ENCODE results near the gene NTF3.

The NTF3 gene

DNA sequence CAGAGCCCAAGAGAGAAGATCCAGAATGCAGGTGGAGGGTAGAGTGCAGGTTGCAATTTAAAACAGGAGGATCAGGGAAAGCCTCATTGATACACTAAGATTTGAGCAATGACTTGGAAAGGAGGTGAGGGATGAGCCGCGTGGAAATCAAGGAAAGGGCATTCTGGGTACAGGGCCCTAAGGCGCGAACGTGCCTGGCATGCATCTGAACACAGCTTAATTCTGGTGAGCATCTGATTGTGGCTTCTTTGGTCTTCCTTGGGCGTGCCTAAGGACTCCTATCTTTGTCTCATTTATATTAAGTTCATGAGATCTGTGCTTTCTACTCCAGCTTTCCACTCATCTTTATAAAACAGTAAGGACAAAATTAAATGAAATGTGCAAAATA, 79.3 kb downstream of the NTF3 start:
- no peak for DNase-seq (ENCODE audit: low spot score)

DNA sequence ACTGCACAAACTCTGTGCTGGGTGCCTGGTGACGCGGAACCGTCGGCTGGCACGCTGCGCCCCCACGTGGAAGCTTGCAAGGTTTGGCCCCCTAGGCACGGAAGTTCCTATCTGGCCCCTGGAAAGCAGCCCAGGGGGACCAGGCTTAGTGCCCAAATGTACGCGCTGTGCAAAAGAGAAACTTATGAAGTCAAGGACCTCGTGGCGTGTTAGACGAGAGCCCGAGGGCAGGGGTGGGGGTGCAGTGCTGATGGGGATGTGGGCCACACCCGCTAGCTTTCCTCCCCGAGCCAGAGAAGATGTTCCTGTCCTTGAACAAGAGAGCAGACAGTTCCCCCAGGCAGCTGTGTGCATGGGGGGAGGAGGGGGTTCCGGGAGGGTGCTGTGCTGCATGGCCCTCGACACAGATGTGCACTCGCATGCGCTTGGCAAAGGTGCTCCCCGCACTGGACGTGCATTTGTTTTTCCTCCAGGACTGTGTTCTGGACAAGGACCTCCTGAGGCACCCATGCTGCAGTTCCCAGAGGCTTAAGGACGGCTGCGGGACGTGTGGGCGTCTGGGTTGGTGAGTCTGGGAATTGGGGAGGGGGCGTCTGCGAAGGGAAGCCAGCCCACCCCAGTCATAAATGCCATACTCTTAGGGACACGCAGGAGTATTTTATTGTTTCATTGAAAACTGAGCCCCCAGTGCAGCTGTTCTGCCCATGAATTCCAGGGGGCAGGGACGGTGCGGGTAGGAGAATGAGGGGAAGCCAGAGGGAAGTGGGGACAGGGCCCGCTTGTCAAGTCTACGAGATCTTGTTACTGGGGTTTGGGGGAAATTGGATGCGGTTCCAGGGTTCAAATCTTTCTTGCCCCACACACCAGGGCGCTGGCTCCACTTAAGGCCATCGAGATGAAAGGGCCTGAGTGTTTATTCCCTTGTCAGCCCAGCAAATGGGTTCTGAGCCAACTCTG, 80.0 kb downstream of the NTF3 start:
- DNase-seq (ENCODE audit: low spot score) = peak; percentile 73

DNA sequence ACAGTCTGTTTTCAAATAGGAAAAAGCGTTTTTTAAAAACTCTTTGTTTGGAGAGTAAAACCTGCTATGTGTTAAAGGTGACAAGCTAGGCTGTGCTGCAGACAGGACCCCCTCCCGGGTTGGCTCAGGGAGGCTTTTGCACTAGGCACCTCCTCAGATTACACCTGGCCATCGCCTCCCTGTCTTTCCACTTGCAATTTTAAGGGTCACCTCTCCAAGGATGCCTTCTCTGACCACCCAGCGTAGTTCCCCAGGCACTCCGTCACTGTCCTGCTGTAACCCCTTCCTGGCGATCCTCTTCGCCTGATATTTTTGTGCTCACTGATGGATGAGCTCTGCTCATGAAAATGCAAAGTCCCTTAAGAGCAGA, 80.7 kb downstream of the NTF3 start:
- peak; percentile 44 for DNase-seq (ENCODE audit: low spot score)

DNA sequence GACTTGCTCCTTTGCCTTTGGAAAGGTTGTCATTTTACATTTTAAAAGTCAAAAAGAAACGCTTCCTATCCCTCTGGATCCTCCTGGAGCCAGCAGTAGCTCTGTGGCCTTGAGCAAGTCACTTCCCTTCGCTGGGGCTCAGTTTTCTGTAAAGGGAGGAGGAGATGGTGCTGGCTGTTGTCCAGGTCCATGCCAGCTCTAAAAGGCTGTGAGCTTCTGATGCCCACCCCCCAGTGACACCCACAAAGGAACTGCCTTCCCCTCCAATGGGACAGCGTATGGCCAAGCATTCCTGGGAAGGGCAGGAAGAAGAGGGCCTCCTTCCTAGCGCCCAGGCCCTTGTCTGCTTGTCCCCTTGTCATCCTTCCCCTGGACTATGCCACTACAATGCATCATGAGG, 81.5 kb downstream of the NTF3 start:
- peak; percentile 31 for DNase-seq (ENCODE audit: low spot score)

DNA sequence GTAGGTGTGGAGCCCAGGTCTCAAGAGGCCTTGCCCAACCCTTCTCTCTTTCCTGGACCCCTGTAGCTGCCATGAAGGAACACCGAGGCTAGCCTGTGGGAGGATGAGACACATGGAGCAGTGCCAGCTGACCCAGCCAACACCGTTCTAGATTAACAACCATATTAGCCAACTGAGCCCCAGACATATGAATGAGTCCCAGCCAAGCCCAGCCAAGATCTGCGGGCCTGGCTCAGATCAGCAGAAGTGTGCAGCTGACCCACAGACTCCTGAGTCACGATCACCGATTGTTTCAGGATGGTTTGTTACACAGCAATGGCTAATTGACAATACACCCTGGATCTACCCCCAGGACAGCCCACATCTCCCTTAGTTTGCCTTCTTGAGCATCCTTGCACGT, 82.1 kb downstream of the NTF3 start:
- peak; percentile 40 for DNase-seq (ENCODE audit: low spot score)

DNA sequence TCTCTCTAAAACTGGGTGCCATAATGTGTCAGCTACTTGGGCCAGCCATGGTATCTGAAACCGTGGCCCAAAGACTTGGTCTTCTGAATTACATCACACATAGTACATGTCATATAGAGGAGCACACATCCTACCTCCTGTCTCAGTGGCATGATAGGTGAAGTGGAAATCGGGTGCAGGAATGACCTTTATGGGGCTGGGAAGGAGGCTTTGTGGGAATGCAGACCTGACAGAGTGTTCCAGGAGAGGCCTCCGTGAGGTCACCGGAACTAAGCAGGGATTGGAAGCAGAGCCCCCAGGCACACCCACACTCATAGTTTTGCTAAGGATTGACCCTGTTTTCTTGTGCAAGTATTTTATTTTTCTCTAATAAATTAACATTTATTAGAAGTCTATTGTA, 82.6 kb downstream of the NTF3 start:
- DNase-seq (ENCODE audit: low spot score) = peak; percentile 20

DNA sequence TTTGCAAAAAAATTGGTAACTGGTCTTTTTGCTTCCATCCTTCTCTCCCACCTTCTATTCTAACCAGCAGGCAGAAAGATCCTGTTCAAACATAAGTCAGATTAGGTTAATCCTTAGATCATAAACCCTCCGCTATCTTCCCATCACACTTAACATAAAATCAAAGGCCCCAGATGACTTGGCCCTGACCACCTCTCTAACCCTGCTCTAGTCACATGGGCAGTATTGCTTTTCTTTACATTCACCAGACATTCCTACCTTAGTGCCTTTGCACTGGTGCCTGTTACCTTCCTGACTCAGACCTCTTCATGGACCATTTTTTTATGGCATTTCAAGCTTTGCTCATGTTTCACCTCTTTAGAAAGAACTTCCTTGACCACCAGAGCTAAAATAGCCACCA, 83.5 kb downstream of the NTF3 start:
- DNase-seq (ENCODE audit: low spot score) = peak; percentile 20

DNA sequence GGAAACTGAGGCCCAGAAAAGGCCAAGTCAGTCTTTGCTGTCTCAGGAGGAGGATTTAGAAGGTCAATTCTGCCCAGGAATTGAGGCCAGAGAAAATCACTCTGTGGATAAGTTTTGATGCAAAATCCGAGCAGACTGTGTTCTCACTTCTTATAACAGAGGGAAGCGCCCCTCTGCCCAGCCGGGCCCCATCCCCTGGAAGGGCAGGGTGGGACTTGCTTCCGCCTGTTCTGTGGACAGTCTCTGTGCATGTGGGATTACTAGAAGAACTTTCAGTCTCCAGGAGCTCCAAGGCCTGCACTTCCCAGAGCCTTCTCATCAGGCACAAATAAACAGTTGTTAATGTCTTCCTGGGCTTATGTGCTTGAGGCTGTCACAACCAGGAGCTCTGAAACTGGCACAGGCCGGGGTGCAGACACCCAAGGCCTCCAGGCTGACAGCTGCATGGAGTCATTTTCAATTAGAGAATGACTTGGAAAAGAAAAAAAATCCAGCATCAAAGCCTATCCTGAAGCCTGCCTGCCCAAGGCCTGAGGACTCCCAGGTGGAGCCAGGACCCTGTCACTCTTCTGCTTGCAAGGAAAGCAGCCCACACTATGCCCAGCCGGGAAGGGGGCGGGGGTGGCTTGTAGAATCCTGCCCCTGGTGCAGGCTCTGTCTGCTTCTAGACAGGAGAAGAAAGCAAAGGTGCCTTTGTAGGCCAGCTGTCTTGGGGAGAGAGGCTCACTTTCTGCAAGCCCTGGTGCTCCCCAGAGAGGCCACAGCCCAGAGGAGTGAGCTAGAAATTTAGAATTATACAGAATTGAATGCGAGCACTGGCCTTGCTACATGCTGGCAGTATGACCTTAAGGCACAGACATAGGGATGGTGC, 84.7 kb downstream of the NTF3 start:
- DNase-seq (ENCODE audit: low spot score) = no peak

DNA sequence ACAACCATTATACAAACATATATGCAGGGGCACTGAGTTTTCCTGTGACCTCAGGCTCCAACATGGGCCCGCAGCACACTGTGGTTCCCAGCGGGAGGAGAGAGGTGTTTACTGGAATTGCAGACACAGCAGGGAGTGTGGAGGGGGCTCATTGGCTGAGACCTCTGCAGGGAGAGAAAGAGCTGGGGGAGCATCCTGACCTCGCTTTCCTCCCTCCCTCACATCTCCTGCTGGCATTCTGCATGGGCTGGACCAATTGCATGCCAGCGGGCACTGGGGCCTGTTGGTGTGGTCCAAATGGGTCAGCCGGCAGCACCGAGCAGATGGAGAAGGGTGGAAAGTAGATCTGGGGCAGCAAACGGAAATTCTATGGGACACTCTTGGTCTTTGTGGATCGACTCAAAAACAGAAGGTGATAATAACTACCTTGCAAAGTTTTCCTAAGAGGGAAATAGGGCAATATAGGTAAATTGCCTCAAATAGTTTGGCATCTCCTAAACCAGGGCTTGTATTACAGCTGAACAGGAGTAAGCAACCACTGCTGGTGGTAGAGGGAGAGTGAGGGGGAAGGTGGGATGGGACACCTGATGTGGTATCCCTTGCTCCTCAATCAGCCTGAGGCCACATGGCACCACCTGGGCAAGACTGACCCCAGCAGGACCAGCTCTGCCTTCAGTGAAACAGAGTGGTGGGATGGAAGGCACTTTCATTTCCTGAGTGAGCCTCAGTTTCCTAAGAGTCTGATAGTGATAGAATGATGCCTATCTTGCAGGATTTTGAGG, 86.9 kb downstream of the NTF3 start:
- DNase-seq (ENCODE audit: low spot score) = no peak

DNA sequence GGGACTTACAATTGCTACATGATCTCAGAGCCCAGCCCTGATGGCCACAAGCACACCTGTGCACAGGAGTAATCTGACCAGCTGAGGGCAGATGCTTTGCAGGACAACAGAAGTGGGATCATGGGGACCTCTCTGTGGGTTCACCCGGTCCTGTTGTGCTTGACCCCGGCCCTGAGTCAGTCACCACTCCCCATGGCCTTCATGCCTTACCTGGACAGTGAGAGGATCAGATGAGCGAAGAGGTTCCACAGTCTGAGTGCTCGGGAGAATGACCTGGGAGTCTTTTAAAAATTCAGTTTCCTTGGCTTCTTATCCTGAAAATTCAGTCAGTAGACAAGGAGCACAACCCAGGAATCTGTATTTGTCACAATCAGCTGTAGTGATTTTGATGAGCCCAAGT, 88.1 kb downstream of the NTF3 start:
- DNase-seq (ENCODE audit: low spot score) = no peak

DNA sequence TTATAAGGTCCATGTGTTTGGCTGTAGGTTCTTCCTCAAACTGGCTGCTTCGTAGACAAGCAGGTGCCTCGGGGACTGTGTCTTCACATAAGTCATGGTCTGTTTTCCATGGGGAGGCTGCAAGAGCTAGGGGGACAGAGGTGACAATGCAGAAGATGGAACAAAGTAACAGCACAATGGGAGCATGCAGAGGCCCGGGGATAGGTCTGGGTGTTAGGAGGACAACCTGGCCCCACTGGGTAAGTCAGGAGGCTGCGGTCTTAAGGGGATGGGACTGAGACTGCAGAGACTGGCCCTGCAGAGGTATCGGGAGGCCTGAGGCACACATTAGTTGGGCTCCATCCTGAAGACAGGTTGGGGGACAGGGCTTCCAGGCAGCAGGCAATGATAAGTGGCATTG, 88.9 kb downstream of the NTF3 start:
- no peak for DNase-seq (ENCODE audit: low spot score)

DNA sequence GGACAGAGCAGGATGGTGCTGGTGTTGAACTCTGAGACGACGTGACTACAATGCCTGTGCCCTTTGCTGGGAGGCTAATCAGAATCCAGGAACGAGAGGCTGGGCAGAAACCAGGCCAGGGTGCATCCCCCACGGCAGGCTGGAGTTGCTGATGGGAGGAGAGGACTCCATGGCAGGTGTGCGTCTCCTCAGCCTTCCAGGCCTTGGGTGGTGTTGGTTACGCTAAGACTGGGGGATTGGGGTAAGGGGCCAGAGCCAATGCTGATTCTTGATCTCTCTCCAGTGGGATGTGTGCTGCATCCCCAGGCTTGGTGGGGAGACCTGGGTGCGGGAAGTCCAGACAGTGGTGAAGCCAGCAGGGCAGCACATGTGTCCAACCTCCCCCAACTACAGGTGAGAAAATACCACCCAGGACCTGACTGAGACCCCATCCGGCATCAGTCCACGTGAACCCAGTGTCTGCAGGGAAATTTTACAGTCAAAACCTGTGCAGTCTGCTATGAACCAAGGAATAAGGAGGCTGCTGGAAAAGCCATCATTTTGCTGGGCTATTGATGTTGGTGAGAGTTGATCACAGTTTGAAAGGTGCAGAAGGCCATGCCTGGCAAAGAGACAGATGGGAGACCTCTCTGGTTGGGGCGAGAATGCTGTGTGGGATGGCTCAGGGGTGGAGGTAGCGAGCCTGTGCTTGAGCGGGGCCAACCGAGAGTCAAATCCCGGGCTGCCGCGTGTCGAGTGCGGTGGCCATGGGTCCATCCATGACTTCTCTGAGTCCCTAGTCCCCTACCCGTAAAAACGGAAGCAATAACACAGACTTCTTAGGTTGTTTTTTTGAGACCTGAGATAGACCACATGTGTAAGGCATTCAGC, 89.8 kb downstream of the NTF3 start:
- no peak for DNase-seq (ENCODE audit: low spot score)

DNA sequence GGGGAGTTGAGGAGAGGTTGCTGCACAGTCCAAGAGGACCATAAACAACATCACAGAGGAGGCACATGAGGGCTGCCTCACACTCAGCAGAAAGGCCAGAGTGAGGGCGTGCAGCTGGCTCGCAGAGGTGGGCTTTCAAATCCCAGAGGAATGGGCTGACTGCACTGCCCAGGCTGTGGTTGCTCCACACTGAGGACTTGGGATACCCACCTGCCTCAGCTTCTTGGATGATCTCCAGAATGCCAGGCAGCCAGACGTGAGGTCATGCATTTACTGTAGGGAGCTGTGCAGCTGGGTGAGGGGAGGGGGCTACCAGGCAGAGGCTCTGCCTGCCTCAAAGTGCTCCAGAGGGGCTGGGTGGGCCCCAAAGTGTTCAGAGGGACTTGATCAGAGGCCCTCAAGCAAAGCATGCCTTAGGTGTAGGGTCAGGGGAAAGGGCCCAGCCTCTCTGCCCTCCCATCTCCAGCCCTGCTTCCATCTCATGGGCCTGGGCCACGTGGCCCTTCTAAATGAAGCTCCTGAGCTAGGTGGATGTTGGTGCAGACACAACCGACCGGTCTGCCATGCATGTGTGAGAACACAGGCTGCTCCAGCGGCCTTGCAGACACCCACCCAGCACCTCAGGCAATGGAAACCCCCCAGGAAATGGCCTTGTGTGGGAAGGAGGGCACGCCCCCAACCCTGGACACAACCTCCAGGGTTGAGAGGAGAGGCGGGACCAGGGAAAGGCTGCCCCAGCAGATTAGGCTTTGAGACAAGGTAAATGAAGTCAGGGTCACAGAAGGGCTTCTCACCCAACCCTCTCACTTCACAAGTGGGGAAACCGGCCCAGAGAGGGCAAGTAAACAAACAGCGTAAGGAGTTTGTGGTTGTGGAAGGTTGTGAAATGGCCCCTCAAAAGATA, 90.8 kb downstream of the NTF3 start:
- DNase-seq (ENCODE audit: low spot score) = no peak

DNA sequence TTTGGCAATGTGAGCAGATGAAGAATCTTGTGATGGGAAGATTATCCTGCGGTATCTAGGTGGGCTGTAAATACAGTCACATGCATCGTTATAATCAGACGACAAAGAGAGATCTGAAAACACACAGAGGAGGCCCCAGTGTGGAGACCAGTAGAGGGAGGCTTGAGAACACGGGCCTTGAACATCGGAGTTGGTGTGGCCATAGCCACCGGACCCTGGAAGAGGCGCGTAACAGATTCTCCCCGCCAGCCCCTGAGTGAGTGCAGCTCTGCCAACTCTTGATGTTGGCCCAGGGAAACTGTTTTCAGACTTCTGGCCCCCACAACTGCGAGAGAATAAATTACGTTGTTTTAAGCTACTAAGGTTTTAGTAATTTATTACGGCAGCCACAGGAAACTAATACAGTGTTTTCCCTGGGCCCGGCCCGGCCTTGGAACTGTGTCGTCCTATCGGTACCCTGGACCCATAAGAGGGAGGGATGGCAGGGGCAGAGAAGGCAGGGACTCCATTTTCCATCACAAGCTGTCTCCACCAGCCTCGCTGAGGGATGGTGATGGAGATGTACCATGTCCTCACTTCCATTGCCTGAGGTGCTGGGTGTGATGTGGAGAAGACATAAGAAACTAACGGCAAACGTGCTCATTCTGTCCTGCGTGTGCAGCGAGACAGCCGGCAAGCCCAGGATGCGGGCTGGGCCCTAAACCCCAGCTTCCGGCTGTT, 91.6 kb downstream of the NTF3 start:
- DNase-seq (ENCODE audit: low spot score) = no peak

DNA sequence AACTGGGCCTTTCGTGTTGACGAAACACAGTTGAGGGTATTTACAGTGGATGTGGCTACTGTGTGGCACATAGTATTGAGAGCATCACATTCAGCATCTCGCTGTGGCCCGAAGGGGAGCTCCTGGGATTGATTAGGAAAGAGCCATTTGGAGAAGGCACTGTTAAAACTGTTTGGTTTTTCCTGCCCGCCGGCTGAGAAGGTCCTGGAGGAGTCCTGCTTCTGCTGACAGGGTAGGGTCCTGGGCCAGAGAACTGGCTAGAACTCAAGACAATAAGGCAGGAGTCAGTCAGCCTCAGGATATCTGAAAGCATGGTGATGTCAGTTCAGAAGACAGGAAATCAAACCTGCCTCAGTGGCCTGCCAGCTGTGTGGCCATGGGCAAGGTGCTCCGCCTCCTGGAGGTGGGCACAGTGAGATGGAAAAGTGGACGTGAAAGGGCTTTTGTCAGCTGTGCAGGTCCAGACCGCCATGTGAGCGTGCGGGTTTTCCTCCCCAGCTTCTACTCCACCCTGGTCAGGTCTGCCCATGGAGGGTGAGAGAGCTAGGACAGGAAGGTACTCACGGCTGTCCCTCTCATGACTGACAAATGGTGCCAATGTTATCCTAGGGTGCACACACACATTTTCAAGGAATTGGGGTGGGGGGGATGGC, 92.3 kb downstream of the NTF3 start:
- DNase-seq (ENCODE audit: low spot score) = peak; percentile 40

DNA sequence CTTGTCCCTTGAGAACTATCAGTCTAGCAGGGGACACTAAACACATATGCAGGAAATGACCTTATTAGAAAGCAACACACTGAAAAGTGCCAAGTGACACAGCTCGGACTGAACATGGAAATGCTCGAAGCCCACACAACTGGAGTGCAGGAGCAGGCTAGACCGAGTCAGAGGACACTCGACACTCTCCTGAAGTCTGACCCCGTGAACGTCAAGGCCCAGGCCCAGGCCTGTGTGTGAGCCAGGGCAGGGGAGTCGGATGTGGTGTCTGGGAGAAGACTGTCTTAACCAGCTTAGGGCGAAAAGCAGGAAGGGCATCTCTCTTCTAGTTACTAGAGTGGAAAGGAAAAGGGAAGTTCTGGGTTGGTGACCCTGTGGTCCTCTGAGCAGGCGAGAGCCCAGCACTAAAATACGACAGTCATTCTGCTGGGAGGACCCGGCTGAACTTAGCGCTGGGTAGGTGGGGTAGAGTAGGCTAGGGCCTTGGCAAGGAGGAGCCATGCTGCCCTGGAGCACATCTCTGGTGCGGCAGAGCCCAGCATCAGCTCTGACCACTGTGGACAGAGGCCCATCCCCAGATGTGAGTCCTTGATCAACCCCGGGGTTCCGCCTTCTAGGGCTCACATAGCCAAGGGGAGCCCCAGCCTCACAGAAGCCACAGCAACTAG, 93.0 kb downstream of the NTF3 start:
- no peak for DNase-seq (ENCODE audit: low spot score)

DNA sequence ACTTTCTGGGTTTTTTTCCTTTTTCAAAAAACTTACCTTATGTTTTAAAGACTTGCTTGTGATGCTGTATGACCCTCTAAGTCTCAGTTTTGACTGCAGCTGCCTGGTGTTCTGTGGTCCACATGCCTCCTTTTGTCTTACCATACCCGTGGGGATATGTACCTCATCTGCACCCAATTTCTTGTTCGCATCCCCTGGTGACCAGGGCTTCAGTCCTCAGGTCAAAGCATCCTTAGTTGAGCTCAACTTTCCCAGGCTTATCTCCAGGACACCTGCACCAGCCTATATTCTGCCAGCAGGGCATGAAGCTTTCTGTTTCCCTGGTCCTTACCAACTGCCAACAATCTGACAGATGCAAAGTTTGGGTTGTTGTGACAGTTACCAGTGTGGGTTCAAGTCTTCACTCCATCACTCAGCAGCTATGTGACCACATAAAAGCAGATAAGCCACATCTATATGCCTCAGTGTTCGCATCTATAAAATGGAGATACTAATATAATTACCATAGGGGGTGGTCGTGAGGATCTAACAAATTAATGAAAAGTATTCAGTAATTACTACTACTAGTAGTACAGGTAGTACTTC, 94.0 kb downstream of the NTF3 start:
- DNase-seq (ENCODE audit: low spot score) = no peak

DNA sequence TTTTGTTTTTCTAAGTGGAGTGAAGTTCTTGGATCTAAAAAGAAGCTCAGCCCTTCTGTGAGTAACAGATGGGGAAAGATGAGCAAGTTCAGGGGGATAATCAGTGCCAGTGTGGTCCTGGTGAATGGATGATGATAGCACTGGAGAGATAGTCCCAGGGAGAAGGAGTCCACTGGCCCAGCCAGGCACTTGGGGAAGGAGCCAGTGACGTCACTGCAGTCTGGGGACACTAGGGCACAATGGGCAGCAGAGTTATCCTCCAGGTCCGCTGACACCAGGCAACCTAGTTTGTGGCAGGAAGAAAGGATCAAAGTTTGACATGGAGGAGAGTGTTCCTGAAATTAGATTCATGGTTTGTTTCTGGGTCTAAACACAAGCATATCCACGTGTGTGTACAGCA, 101.5 kb downstream of the NTF3 start:
- DNase-seq (ENCODE audit: low spot score) = no peak

Data from ecto neural progenitor cell (in vitro differentiated cells).